Retina (tissue), 1 donor: Measurements from ENCODE around the gene LGALS9C.
"Not testable (repeated sequence)": the region's sequence is repeated elsewhere in the genome, so short reads cannot be mapped to it uniquely, and the experiment has no call there.

ENCODE experiments used
- DNase-seq: peaks from one replicate; pipeline ENCODE4 v3.0.0-alpha.2; 2016

LGALS9C gene

GRCh38 chr17:18476508-18477308 lies at the start of gene LGALS9C:
TSS of gene LGALS9C (plus strand) at chr17:18476789. CDS start at chr17:18476855, 66 bp downstream.
- not testable (repeated sequence) for DNase-seq

- DNase-seq = not testable (repeated sequence)
Measured at GRCh38 chr17:18432206-18432605, 44.4 kb upstream of the LGALS9C start.

- not testable (repeated sequence) for DNase-seq
Measured at GRCh38 chr17:18439465-18439870, 37.1 kb upstream of the LGALS9C start.

GRCh38 chr17:18442093-18442492 lies 34.5 kb upstream of the LGALS9C start:
- not testable (repeated sequence) for DNase-seq

GRCh38 chr17:18442532-18442931 lies 34.1 kb upstream of the LGALS9C start:
- not testable (repeated sequence) for DNase-seq

GRCh38 chr17:18447476-18448205 lies 28.9 kb upstream of the LGALS9C start:
- not testable (repeated sequence) for DNase-seq

- not testable (repeated sequence) for DNase-seq
Measured at GRCh38 chr17:18448311-18448710, 28.3 kb upstream of the LGALS9C start.

- not testable (repeated sequence) for DNase-seq
Measured at GRCh38 chr17:18449833-18450232, 26.8 kb upstream of the LGALS9C start.

GRCh38 chr17:18450998-18451397 lies 25.6 kb upstream of the LGALS9C start:
- not testable (repeated sequence) for DNase-seq

GRCh38 chr17:18451969-18452368 lies 24.6 kb upstream of the LGALS9C start:
- not testable (repeated sequence) for DNase-seq

- DNase-seq = not testable (repeated sequence)
Measured at GRCh38 chr17:18459035-18459434, 17.6 kb upstream of the LGALS9C start.

- not testable (repeated sequence) for DNase-seq
Measured at GRCh38 chr17:18463831-18464502, 12.6 kb upstream of the LGALS9C start.

GRCh38 chr17:18466250-18466983 lies 10.2 kb upstream of the LGALS9C start:
- not testable (repeated sequence) for DNase-seq

- DNase-seq = not testable (repeated sequence)
Measured at GRCh38 chr17:18467001-18467400, 9.6 kb upstream of the LGALS9C start.

GRCh38 chr17:18468472-18469171 lies 8.0 kb upstream of the LGALS9C start:
- DNase-seq = not testable (repeated sequence)

GRCh38 chr17:18469837-18470236 lies 6.8 kb upstream of the LGALS9C start:
- DNase-seq = not testable (repeated sequence)

GRCh38 chr17:18470345-18470930 lies 6.2 kb upstream of the LGALS9C start:
- not testable (repeated sequence) for DNase-seq

GRCh38 chr17:18473967-18474366 lies 2.6 kb upstream of the LGALS9C start:
- not testable (repeated sequence) for DNase-seq

- DNase-seq = not testable (repeated sequence)
Measured at GRCh38 chr17:18474754-18475153, 1.8 kb upstream of the LGALS9C start.

GRCh38 chr17:18477367-18477766 lies 778 bp downstream of the LGALS9C start:
- not testable (repeated sequence) for DNase-seq

- DNase-seq = not testable (repeated sequence)
Measured at GRCh38 chr17:18478362-18478761, 1.8 kb downstream of the LGALS9C start.
